CD4-positive, CD25-positive, alpha-beta regulatory T cell (primary cell): ENCODE measurements around the gene TRIM2. TPM values are rescaled to one million over a fixed set of nuclear protein-coding genes. Genes with fewer than 3 reads are reported as not detected.

Experiments used
- ATAC-seq, 2 donors: fragments of 150-1000 bp; cut with Tn5 transposase; one replicate each; pipeline ENCODE4 v1.10.0; 2021; ENCODE audit warnings: low read depth in 2 of 2, moderate number of reproducible peaks in 2 of 2, moderate library complexity in 1 of 2
- DNase-seq, 3 donors: peaks; one replicate each; pipeline versions ENCODE4 v3.0.0 to v3.0.0-alpha.2; 2012 to 2022; ENCODE audit warnings: mixed read lengths in 1 of 3
- H3K27ac ChIP-seq: one replicate; pipeline ENCODE4 v1.7.0; 2013; ENCODE audit warnings: mild to moderate bottlenecking, low read length; ENCODE audit not compliant: insufficient read depth, poor library complexity, severe bottlenecking
- H3K27me3 ChIP-seq: one replicate; pipeline ENCODE4 v1.7.0; 2013; ENCODE audit warnings: low read length; ENCODE audit not compliant: control insufficient read depth, insufficient read depth
- H3K36me3 ChIP-seq: one replicate; pipeline ENCODE4 v1.7.0; 2013; ENCODE audit warnings: mild to moderate bottlenecking, low read length, moderate library complexity; ENCODE audit not compliant: control insufficient read depth, insufficient read depth
- H3K4me1 ChIP-seq: 2 replicates; pipeline ENCODE4 v1.7.0; 2013; ENCODE audit warnings: mild to moderate bottlenecking, low read length; ENCODE audit not compliant: insufficient read depth, control insufficient read depth, poor library complexity, severe bottlenecking
- H3K4me3 ChIP-seq: one replicate; pipeline ENCODE4 v1.7.0; 2013; ENCODE audit warnings: low read depth, mild to moderate bottlenecking, low read length, moderate library complexity
- H3K9me3 ChIP-seq, 2 experiments: 1 replicate in 1 of 2; 2 replicates in 1 of 2; pipeline ENCODE4 v1.7.0; 2013; ENCODE audit warnings: low read length in 2 of 2, mild to moderate bottlenecking in 1 of 2, moderate library complexity in 1 of 2; ENCODE audit not compliant: control insufficient read depth in 2 of 2
- H3K27ac Mint-ChIP-seq, 3 donors: one replicate each; pipeline ENCODE4 v1.8.0; 2020 to 2022; ENCODE audit warnings: mild to moderate bottlenecking in 3 of 3, mixed read lengths in 3 of 3, moderate library complexity in 2 of 3
- H3K27me3 Mint-ChIP-seq: one replicate; pipeline ENCODE4 v1.8.0; 2022; ENCODE audit warnings: mild to moderate bottlenecking, mixed read lengths
- H3K36me3 Mint-ChIP-seq: one replicate; pipeline ENCODE4 v1.8.0; 2020; ENCODE audit warnings: mixed read lengths
- H3K4me1 Mint-ChIP-seq, 4 donors: one replicate each; pipeline ENCODE4 v1.8.0; 2020 to 2022; ENCODE audit warnings: mixed read lengths in 4 of 4, mild to moderate bottlenecking in 1 of 4
- H3K4me3 Mint-ChIP-seq, 4 donors: one replicate each; pipeline ENCODE4 v1.8.0; 2020 to 2022; ENCODE audit warnings: mild to moderate bottlenecking in 4 of 4, mixed read lengths in 4 of 4, moderate library complexity in 3 of 4
- H3K9me3 Mint-ChIP-seq, 7 donors: one replicate each; pipeline ENCODE4 v1.8.0; 2020 to 2022; ENCODE audit warnings: mixed read lengths in 7 of 7, mild to moderate bottlenecking in 3 of 7, moderate library complexity in 2 of 7
- polyA plus RNA-seq, 4 donors: library from polyadenylated mRNA; unstranded; fragments of 300-500 nt; fragmentation: Illumina TruSeq; gene quantifications; one replicate each; pipeline ENCODE4 v1.2.3, GENCODE V29; 2021
- total RNA-seq: library from RNA; stranded (reverse); gene quantifications from one replicate; pipeline ENCODE4 v1.2.3, GENCODE V29; 2022

The TRIM2 gene
- total and polyA plus RNA-seq, 5 donors from 2014 or later: 0.56 to 3.8 (median 1.0) TPM

GRCh38 chr4:153344131-153345011 lies 140.1 kb downstream of the TRIM2 start, which contains the start of gene MND1:
Gene MND1, plus strand, starts transcription at chr4:153344688. Its CDS starts 50 bp downstream, at chr4:153344738.
- Histone ChIP-seq H3K4me3 (peak within 1 kb of the TSS; percentile 95), H3K36me3 (no peaks in the 10 kb centered on the region), H3K4me1 (peaks cover 14% of the 10 kb centered on the region), H3K9me3 (no peaks in the 10 kb centered on the region), H3K27me3 (no peaks in the 10 kb centered on the region), H3K27ac (peak within 1 kb of the TSS; percentile 60)
- peak within 1 kb of the TSS; percentile 90 to 97 (median 90) for H3K4me3 Mint-ChIP-seq
- peak within 1 kb of the TSS; percentile 60 to 80 (median 74) for H3K27ac Mint-ChIP-seq
- DNase-seq (peak; percentile 86 to 91 (median 89)), ATAC-seq (peak; percentile 91 to 93)
- H3K9me3 Mint-ChIP-seq: no peaks in the 10 kb centered on the region
- H3K27me3 Mint-ChIP-seq: peaks cover 9% of the 10 kb centered on the region
- H3K4me1 Mint-ChIP-seq: peaks cover 0 to 34% (median 20%) of the 10 kb centered on the region in 4 donors
- no peaks in the 10 kb centered on the region for H3K36me3 Mint-ChIP-seq

GRCh38 chr4:153345012-153345981 lies 141.1 kb downstream of the TRIM2 start:
- no peaks in the 10 kb centered on the region for H3K9me3 ChIP-seq
- Mint-ChIP-seq H3K36me3 (no peaks in the 10 kb centered on the region), H3K27me3 (peaks cover 5% of the 10 kb centered on the region), H3K27ac (peak overlapping the region; percentile 60 to 80 (median 72)), H3K9me3 (no peaks in the 10 kb centered on the region), H3K4me3 (peak overlapping the region; percentile 90 to 97 (median 90)), H3K4me1 (peaks cover 3 to 41% (median 23%) of the 10 kb centered on the region in 4 donors)
- H3K27ac ChIP-seq: peak overlapping the region; percentile 60
- DNase-seq (peak; percentile 12 to 87 (median 57)), ATAC-seq (peak; percentile 45 to 46)
- no peaks in the 10 kb centered on the region for H3K36me3 ChIP-seq
- H3K4me1 ChIP-seq: peaks cover 14% of the 10 kb centered on the region
- peak overlapping the region; percentile 95 for H3K4me3 ChIP-seq
- H3K27me3 ChIP-seq: no peaks in the 10 kb centered on the region

GRCh38 chr4:153346031-153346430 lies 141.8 kb downstream of the TRIM2 start:
- DNase-seq (no peak), ATAC-seq (no peak)
- Histone ChIP-seq H3K36me3 (no peaks in the 10 kb centered on the region), H3K27me3 (no peaks in the 10 kb centered on the region), H3K4me3 (peak overlapping the region; percentile 95), H3K9me3 (no peaks in the 10 kb centered on the region), H3K27ac (no peak overlapping the region), H3K4me1 (peaks cover 14% of the 10 kb centered on the region)
- H3K4me3 Mint-ChIP-seq: peak overlapping the region; percentile 90 to 97 (median 90)
- peaks cover 5% of the 10 kb centered on the region for H3K27me3 Mint-ChIP-seq
- H3K4me1 Mint-ChIP-seq: peaks cover 3 to 43% (median 24%) of the 10 kb centered on the region in 4 donors
- H3K36me3 Mint-ChIP-seq: no peaks in the 10 kb centered on the region
- no peaks in the 10 kb centered on the region for H3K9me3 Mint-ChIP-seq
- H3K27ac Mint-ChIP-seq: no peak overlapping the region

- no peaks in the 10 kb centered on the region for H3K9me3 ChIP-seq
- H3K4me3 Mint-ChIP-seq: peak overlapping the region in 2 of 4 donors; percentile 33 to 78
- ATAC-seq: no peak
- no peak overlapping the region for H3K27ac ChIP-seq
- peaks cover 3 to 43% (median 24%) of the 10 kb centered on the region in 4 donors for H3K4me1 Mint-ChIP-seq
- peaks cover 5% of the 10 kb centered on the region for H3K27me3 Mint-ChIP-seq
- H3K4me1 ChIP-seq: peaks cover 14% of the 10 kb centered on the region
- no peaks in the 10 kb centered on the region for H3K9me3 Mint-ChIP-seq
- no peaks in the 10 kb centered on the region for H3K36me3 Mint-ChIP-seq
- DNase-seq: no peak
- H3K27ac Mint-ChIP-seq: peak overlapping the region; percentile 9 to 83 (median 47)
- H3K4me3 ChIP-seq: no peak overlapping the region
- H3K36me3 ChIP-seq: no peaks in the 10 kb centered on the region
- H3K27me3 ChIP-seq: no peaks in the 10 kb centered on the region
Observed at GRCh38 chr4:153346563-153346962, 142.3 kb downstream of the TRIM2 start.

GRCh38 chr4:153347117-153347516 lies 142.9 kb downstream of the TRIM2 start:
- DNase-seq: no peak
- no peaks in the 10 kb centered on the region for H3K36me3 ChIP-seq
- H3K27me3 Mint-ChIP-seq: peaks cover 5% of the 10 kb centered on the region
- peak overlapping the region in 1 of 3 donors; percentile 9 for H3K27ac Mint-ChIP-seq
- peak overlapping the region in 2 of 4 donors; percentile 33 to 78 for H3K4me3 Mint-ChIP-seq
- ATAC-seq: no peak
- no peaks in the 10 kb centered on the region for H3K9me3 ChIP-seq
- H3K27ac ChIP-seq: no peak overlapping the region
- H3K9me3 Mint-ChIP-seq: no peaks in the 10 kb centered on the region
- peaks cover 5 to 43% (median 24%) of the 10 kb centered on the region in 4 donors for H3K4me1 Mint-ChIP-seq
- no peaks in the 10 kb centered on the region for H3K27me3 ChIP-seq
- H3K36me3 Mint-ChIP-seq: no peaks in the 10 kb centered on the region
- peaks cover 14% of the 10 kb centered on the region for H3K4me1 ChIP-seq
- H3K4me3 ChIP-seq: no peak overlapping the region

GRCh38 chr4:153348006-153348405 lies 143.8 kb downstream of the TRIM2 start:
- peaks cover 9 to 46% (median 24%) of the 10 kb centered on the region in 4 donors for H3K4me1 Mint-ChIP-seq
- peaks cover 5% of the 10 kb centered on the region for H3K27me3 Mint-ChIP-seq
- no peaks in the 10 kb centered on the region for H3K36me3 ChIP-seq
- H3K27ac Mint-ChIP-seq: peak overlapping the region in 2 of 3 donors; percentile 13 to 21
- no peaks in the 10 kb centered on the region for H3K27me3 ChIP-seq
- H3K9me3 Mint-ChIP-seq: no peaks in the 10 kb centered on the region
- H3K4me1 ChIP-seq: peaks cover 14% of the 10 kb centered on the region
- no peaks in the 10 kb centered on the region for H3K9me3 ChIP-seq
- no peak overlapping the region for H3K27ac ChIP-seq
- no peak overlapping the region for H3K4me3 ChIP-seq
- H3K4me3 Mint-ChIP-seq: peak overlapping the region in 2 of 4 donors; percentile 1 to 33
- ATAC-seq (no peak), DNase-seq (peak in 1 of 3 donors; percentile 32)
- H3K36me3 Mint-ChIP-seq: no peaks in the 10 kb centered on the region

GRCh38 chr4:153349206-153349805 lies 145.1 kb downstream of the TRIM2 start:
- Histone ChIP-seq H3K9me3 (no peaks in the 10 kb centered on the region), H3K4me1 (peaks cover 10% of the 10 kb centered on the region), H3K36me3 (no peaks in the 10 kb centered on the region), H3K4me3 (no peak overlapping the region), H3K27me3 (no peaks in the 10 kb centered on the region), H3K27ac (no peak overlapping the region)
- DNase-seq (no peak), ATAC-seq (no peak)
- H3K27me3 Mint-ChIP-seq: peaks cover 5% of the 10 kb centered on the region
- H3K9me3 Mint-ChIP-seq: no peaks in the 10 kb centered on the region
- H3K27ac Mint-ChIP-seq: peak overlapping the region in 1 of 3 donors; percentile 23
- peak overlapping the region in 1 of 4 donors; percentile 10 for H3K4me3 Mint-ChIP-seq
- no peaks in the 10 kb centered on the region for H3K36me3 Mint-ChIP-seq
- peaks cover 9 to 56% (median 23%) of the 10 kb centered on the region in 4 donors for H3K4me1 Mint-ChIP-seq
